Neuronal stem cell (in vitro differentiated cells): ENCODE results near the gene CHADL.
A peak's percentile ranks its signal among the peaks of the same experiment; 100 is the strongest.

Source experiments
- DNase-seq: peaks from one replicate; pipeline ENCODE4 v3.0.0-alpha.2; 2013; ENCODE audit warnings: low spot score
- H2AFZ ChIP-seq: one replicate; pipeline ENCODE4 v1.6.1; 2013; ENCODE audit warnings: mild to moderate bottlenecking, low read length, inconsistent platforms
- H2AK5ac ChIP-seq: 2 replicates; pipeline ENCODE4 v1.6.1; 2013; ENCODE audit warnings: low read depth, mild to moderate bottlenecking, inconsistent platforms, low read length, moderate library complexity, mixed read lengths
- H2BK120ac ChIP-seq: 2 replicates; pipeline ENCODE4 v1.6.1; 2013; ENCODE audit warnings: low read depth, mild to moderate bottlenecking, inconsistent platforms, low read length, moderate library complexity, mixed read lengths
- H2BK12ac ChIP-seq: one replicate; pipeline ENCODE4 v1.6.1; 2013; ENCODE audit warnings: low read length, inconsistent platforms
- H2BK15ac ChIP-seq: 2 replicates; pipeline ENCODE4 v1.6.1; 2013; ENCODE audit warnings: mild to moderate bottlenecking, low read length, inconsistent platforms, mixed read lengths
- H2BK5ac ChIP-seq: one replicate; pipeline ENCODE4 v1.6.1; 2013; ENCODE audit warnings: inconsistent platforms, mild to moderate bottlenecking, low read length, moderate library complexity
- H3K14ac ChIP-seq: one replicate; pipeline ENCODE4 v1.6.1; 2013; ENCODE audit warnings: low read length, inconsistent platforms
- H3K18ac ChIP-seq: 2 replicates; pipeline ENCODE4 v1.6.1; 2013; ENCODE audit warnings: low read length, inconsistent platforms
- H3K23ac ChIP-seq: 2 replicates; pipeline ENCODE4 v1.6.1; 2013; ENCODE audit warnings: low read depth, mild to moderate bottlenecking, mixed read lengths, low read length, inconsistent platforms; ENCODE audit not compliant: poor library complexity
- H3K27ac ChIP-seq: replicated peaks from 3 replicates; pipeline ENCODE4 v1.5.1; 2013; ENCODE audit warnings: low read length, inconsistent platforms
- H3K27me3 ChIP-seq, 3 experiments: 2 replicates each; pipeline ENCODE4 v1.6.1; 2013; ENCODE audit warnings: low read length in 3 of 3, mild to moderate bottlenecking in 2 of 3, inconsistent platforms in 1 of 3, low read depth in 1 of 3, mixed read lengths in 1 of 3, moderate library complexity in 1 of 3; ENCODE audit not compliant: control insufficient read depth in 3 of 3, insufficient read depth in 3 of 3
- H3K36me3 ChIP-seq, 2 donors: replicated peaks in 1 of 2; 2 replicates each; pipeline ENCODE4 v1.6.1; 2013; ENCODE audit warnings: low read length in 2 of 2; ENCODE audit not compliant: control insufficient read depth in 2 of 2, insufficient read depth in 2 of 2
- H3K4ac ChIP-seq: 2 replicates; pipeline ENCODE4 v1.6.1; 2013; ENCODE audit warnings: inconsistent platforms, mild to moderate bottlenecking, low read length, moderate library complexity
- H3K4me1 ChIP-seq, 2 donors: 1 replicate in 1 of 2; 2 replicates in 1 of 2; pipeline ENCODE4 v1.6.1; 2013; ENCODE audit warnings: low read length in 2 of 2, low read depth in 1 of 2; ENCODE audit not compliant: control insufficient read depth in 2 of 2, insufficient read depth in 1 of 2
- H3K4me2 ChIP-seq: one replicate; pipeline ENCODE4 v1.6.1; 2013; ENCODE audit warnings: mild to moderate bottlenecking, low read length, inconsistent platforms; ENCODE audit not compliant: insufficient read depth, poor library complexity, severe bottlenecking
- H3K4me3 ChIP-seq, 2 donors: 2 replicates each; pipeline ENCODE4 v1.5.1; 2013; ENCODE audit warnings: low read length in 2 of 2, mild to moderate bottlenecking in 2 of 2, inconsistent platforms in 1 of 2, moderate library complexity in 1 of 2
- H3K79me1 ChIP-seq: one replicate; pipeline ENCODE4 v1.6.1; 2013; ENCODE audit warnings: low read depth, mild to moderate bottlenecking, inconsistent platforms, low read length, moderate library complexity
- H3K9ac ChIP-seq: one replicate; pipeline ENCODE4 v1.6.1; 2013; ENCODE audit warnings: mild to moderate bottlenecking, low read depth, low read length, inconsistent platforms; ENCODE audit not compliant: poor library complexity
- H3K9me3 ChIP-seq, 2 donors: replicated peaks in 1 of 2; 2 replicates each; pipeline versions ENCODE3 to v1.6.1; 2013; ENCODE audit warnings: low read length in 2 of 2, mild to moderate bottlenecking in 2 of 2, inconsistent platforms in 1 of 2, low read depth in 1 of 2, mixed read lengths in 1 of 2, moderate library complexity in 1 of 2; ENCODE audit not compliant: control insufficient read depth in 2 of 2, insufficient read depth in 1 of 2
- H4K8ac ChIP-seq: one replicate; pipeline ENCODE4 v1.6.1; 2013; ENCODE audit warnings: low read depth, mild to moderate bottlenecking, inconsistent platforms, low read length, moderate library complexity
- H4K91ac ChIP-seq: one replicate; pipeline ENCODE4 v1.6.1; 2013; ENCODE audit warnings: low read length, low read depth, mild to moderate bottlenecking, inconsistent platforms; ENCODE audit not compliant: poor library complexity
- WGBS, 2 donors: extraction: QIAGEN DNeasy Blood & Tissue Kit; methylation state at CpG; one replicate each; pipeline ENCODE4 v1.1.7; 2013; ENCODE audit warnings: missing lambda C conversion rate in 2 of 2, mixed read lengths in 1 of 2; ENCODE audit not compliant: insufficient read length in 2 of 2, insufficient replicate concordance in 1 of 2; ENCODE audit errors: extremely low coverage in 2 of 2; 5-methylcytosine and 5-hydroxymethylcytosine counted together

Gene CHADL

DNA sequence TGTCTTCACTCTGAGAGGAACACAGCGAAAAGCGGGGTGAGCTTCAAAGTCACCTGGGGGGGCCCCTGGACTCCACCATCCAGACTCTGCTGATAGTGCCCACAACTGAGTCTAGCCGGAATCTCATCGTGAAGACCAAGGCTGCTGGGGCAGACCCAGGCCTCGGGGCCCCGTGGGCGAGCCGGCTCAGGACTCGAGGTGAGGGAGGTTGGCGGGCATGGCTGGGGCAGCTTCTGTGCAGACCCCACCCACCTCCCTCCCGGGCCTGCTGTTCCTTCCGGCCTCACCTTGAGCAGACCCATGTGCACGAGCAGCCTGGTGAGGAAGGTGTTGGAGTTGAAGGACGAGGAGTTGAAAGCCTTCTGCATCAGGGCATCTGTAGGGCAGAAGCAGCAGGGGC is 8.7 kb upstream of the CHADL start:
- H3K4me3 ChIP-seq, result no peak overlapping the region

DNA sequence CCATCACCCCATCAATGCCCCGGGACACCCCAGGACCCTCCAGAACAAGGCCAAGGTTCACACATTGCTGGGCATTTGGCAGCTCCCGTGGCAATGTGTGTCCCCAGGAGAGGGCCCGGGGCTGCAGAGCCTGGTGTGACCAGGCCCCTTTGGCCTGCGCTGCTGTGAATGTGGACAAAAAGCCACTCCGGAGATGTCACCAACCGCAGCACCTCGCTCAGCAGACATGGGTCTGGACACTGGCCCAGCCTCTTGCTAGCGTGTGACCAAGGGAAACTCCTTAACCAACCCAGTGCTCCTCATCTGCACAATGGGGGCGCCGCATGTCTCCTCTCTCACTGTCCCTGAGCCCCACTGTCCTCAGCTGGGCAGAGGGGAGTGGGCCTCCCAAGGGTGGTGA is 8.0 kb upstream of the CHADL start:
- Histone ChIP-seq H2AK5ac (no peak overlapping the region), H3K4me3 (peak overlapping the region in 1 of 2 donors; percentile 9), H4K91ac (no peak overlapping the region), H3K18ac (no peak overlapping the region), H2BK15ac (no peak overlapping the region), H2BK12ac (no peak overlapping the region), H2BK5ac (peak overlapping the region; percentile 39), H4K8ac (no peak overlapping the region), H3K27me3 (no peaks in the 10 kb centered on the region), H2AFZ (no peak overlapping the region), H3K36me3 (peaks cover 67 to 86% of the 10 kb centered on the region in 2 donors), H3K9me3 (no peaks in the 10 kb centered on the region), H3K14ac (peak overlapping the region; percentile 21), H3K27ac (no peak overlapping the region), H3K4me2 (no peak overlapping the region), H3K4me1 (no peaks in the 10 kb centered on the region), H3K4ac (no peak overlapping the region), H3K23ac (peak overlapping the region; percentile 43), H3K9ac (peak overlapping the region; percentile 60), H2BK120ac (no peak overlapping the region), H3K79me1 (peaks cover 11% of the 10 kb centered on the region)
- DNase-seq, result no peak
- no CpG with 5 or more reads among the region's 10 CpGs for WGBS, 2 donors

More for the DNA sequence above, 8.7 kb upstream of the CHADL start:
- no CpG with 5 or more reads among the region's 14 CpGs for WGBS, 2 donors
- no peak overlapping the region for H3K18ac ChIP-seq
- H3K23ac ChIP-seq, result no peak overlapping the region
- H2AFZ ChIP-seq, result no peak overlapping the region
- H3K4me1 ChIP-seq, result no peaks in the 10 kb centered on the region
- no peak overlapping the region for H2BK15ac ChIP-seq
- peak overlapping the region; percentile 65 for H4K8ac ChIP-seq
- H3K27me3 ChIP-seq, result no peaks in the 10 kb centered on the region
- no peak overlapping the region for H3K4ac ChIP-seq
- no peak overlapping the region for H2BK120ac ChIP-seq
- H3K36me3 ChIP-seq, result peaks cover 72 to 92% of the 10 kb centered on the region in 2 donors
- no peak overlapping the region for H2BK12ac ChIP-seq
- DNase-seq, result no peak
- H3K4me2 ChIP-seq, result no peak overlapping the region
- H3K14ac ChIP-seq, result no peak overlapping the region
- H2BK5ac ChIP-seq, result no peak overlapping the region
- no peaks in the 10 kb centered on the region for H3K9me3 ChIP-seq
- peaks cover 11% of the 10 kb centered on the region for H3K79me1 ChIP-seq
- no peak overlapping the region for H3K27ac ChIP-seq
- H2AK5ac ChIP-seq, result no peak overlapping the region
- no peak overlapping the region for H3K9ac ChIP-seq
- peak overlapping the region; percentile 43 for H4K91ac ChIP-seq

DNA sequence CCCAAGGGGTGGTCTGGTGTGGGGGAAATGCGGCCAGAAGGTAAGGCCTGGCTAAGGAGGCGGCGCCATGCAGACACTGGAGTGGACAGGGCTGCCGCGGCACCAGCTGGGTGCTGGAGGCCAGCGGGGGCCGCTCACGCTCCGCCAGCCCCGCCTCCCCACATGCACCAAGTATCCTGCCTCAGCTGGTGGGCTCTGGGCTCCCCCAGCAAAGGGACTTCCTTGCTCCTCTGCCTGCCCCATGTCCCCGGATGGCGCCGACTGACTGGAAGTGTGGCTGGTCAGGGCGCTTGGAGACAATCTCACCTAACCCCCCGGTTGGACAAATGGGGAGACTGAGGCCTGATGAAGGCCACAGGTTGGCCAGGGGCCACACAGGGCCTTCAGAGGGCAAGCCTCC is 7.6 kb upstream of the CHADL start:
- Histone ChIP-seq H3K4ac (no peak overlapping the region), H3K9ac (no peak overlapping the region), H2BK5ac (peak overlapping the region; percentile 39), H3K23ac (no peak overlapping the region), H2AFZ (no peak overlapping the region), H3K18ac (no peak overlapping the region), H2AK5ac (no peak overlapping the region), H4K91ac (no peak overlapping the region), H3K4me2 (no peak overlapping the region), H3K79me1 (peaks cover 11% of the 10 kb centered on the region), H3K27me3 (no peaks in the 10 kb centered on the region), H3K36me3 (peaks cover 65 to 84% of the 10 kb centered on the region in 2 donors), H2BK12ac (no peak overlapping the region), H4K8ac (no peak overlapping the region), H2BK120ac (no peak overlapping the region), H2BK15ac (no peak overlapping the region), H3K4me1 (no peaks in the 10 kb centered on the region), H3K27ac (no peak overlapping the region), H3K14ac (peak overlapping the region; percentile 21), H3K9me3 (no peaks in the 10 kb centered on the region), H3K4me3 (no peak overlapping the region)
- WGBS, 2 donors, result no CpG with 5 or more reads among the region's 15 CpGs
- no peak for DNase-seq

DNA sequence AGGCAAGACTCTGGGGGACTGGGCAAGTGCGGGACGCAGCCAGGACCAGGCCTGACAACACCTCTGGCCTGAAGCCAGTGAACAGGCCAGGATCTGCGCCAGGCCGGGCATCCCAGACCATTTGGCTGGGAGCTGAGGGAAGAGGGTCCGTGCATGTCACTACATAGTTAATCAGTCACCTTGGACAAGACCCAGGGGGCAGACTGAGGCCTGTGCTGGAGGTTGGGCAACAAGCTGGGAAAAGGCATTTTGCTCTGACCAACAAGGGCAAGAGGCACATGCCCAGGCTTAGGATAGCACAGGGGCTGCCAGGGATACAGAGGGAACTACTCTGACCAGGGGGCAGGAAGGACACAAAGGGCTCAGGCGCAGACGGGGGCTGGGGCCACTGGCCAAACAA is 7.0 kb upstream of the CHADL start:
- H3K4ac ChIP-seq, result no peak overlapping the region
- peaks cover 9% of the 10 kb centered on the region for H3K79me1 ChIP-seq
- no peak overlapping the region for H2BK120ac ChIP-seq
- no peaks in the 10 kb centered on the region for H3K4me1 ChIP-seq
- no peak overlapping the region for H3K9ac ChIP-seq
- no peaks in the 10 kb centered on the region for H3K27me3 ChIP-seq
- no peak overlapping the region for H2BK12ac ChIP-seq
- no peak overlapping the region for H2BK5ac ChIP-seq
- DNase-seq, result no peak
- peak overlapping the region; percentile 43 for H3K23ac ChIP-seq
- WGBS, 2 donors, result no CpG with 5 or more reads among the region's 7 CpGs
- H3K4me2 ChIP-seq, result no peak overlapping the region
- no peak overlapping the region for H2AK5ac ChIP-seq
- no peak overlapping the region for H3K18ac ChIP-seq
- H3K36me3 ChIP-seq, result peaks cover 59 to 79% of the 10 kb centered on the region in 2 donors
- no peak overlapping the region for H2BK15ac ChIP-seq
- H2AFZ ChIP-seq, result no peak overlapping the region
- H3K27ac ChIP-seq, result no peak overlapping the region
- H3K14ac ChIP-seq, result no peak overlapping the region
- H3K9me3 ChIP-seq, result no peaks in the 10 kb centered on the region
- no peak overlapping the region for H3K4me3 ChIP-seq
- H4K8ac ChIP-seq, result no peak overlapping the region
- H4K91ac ChIP-seq, result no peak overlapping the region
